H9 (cell line): ENCODE measurements around the gene GDPGP1. TPM values are rescaled to one million over a fixed set of nuclear protein-coding genes. Genes with fewer than 3 reads are reported as not detected.
A peak's percentile ranks its signal among the peaks of the same experiment; 100 is the strongest.

Source experiments
- DNase-seq: peaks from one replicate; pipeline ENCODE4 v3.0.0-alpha.2; 2017
- H2AFZ ChIP-seq: one replicate; pipeline ENCODE4 v1.6.1; 2013; ENCODE audit warnings: mild to moderate bottlenecking, low read length, control low read depth, moderate library complexity
- H2AK5ac ChIP-seq: 2 replicates; pipeline ENCODE4 v1.6.1; 2013; ENCODE audit warnings: low read length, control low read depth, mixed read lengths; ENCODE audit not compliant: insufficient read length
- H2BK120ac ChIP-seq: one replicate; pipeline ENCODE4 v1.6.1; 2013; ENCODE audit warnings: low read depth, mild to moderate bottlenecking, low read length, control low read depth, inconsistent platforms; ENCODE audit not compliant: poor library complexity, severe bottlenecking
- H2BK12ac ChIP-seq: 2 replicates; pipeline ENCODE4 v1.6.1; 2013; ENCODE audit warnings: low read length, control low read depth, mixed read lengths, low read depth; ENCODE audit not compliant: insufficient read length
- H2BK15ac ChIP-seq: 2 replicates; pipeline ENCODE4 v1.6.1; 2013; ENCODE audit warnings: low read depth, low read length, control low read depth
- H2BK20ac ChIP-seq: one replicate; pipeline ENCODE4 v1.6.1; 2013; ENCODE audit warnings: low read depth, mild to moderate bottlenecking, low read length, control low read depth, inconsistent platforms; ENCODE audit not compliant: poor library complexity, severe bottlenecking
- H2BK5ac ChIP-seq: 2 replicates; pipeline ENCODE4 v1.6.1; 2013; ENCODE audit warnings: low read length, control low read depth, mixed read lengths; ENCODE audit not compliant: insufficient read length
- H3K14ac ChIP-seq: 2 replicates; pipeline ENCODE4 v1.6.1; 2013; ENCODE audit warnings: low read length, control low read depth; ENCODE audit not compliant: insufficient read depth
- H3K18ac ChIP-seq: 2 replicates; pipeline ENCODE4 v1.6.1; 2013; ENCODE audit warnings: low read depth, mild to moderate bottlenecking, mixed read lengths, low read length, control low read depth; ENCODE audit not compliant: insufficient read length
- H3K23ac ChIP-seq: 2 replicates; pipeline ENCODE4 v1.6.1; 2013; ENCODE audit warnings: low read length, control low read depth, mixed read lengths, low read depth; ENCODE audit not compliant: insufficient read length
- H3K23me2 ChIP-seq: 2 replicates; pipeline ENCODE4 v1.6.1; 2013; ENCODE audit warnings: low read depth, mild to moderate bottlenecking, mixed read lengths, low read length, control low read depth; ENCODE audit not compliant: insufficient read length, poor library complexity, severe bottlenecking
- H3K27ac ChIP-seq: 2 replicates; pipeline ENCODE4 v1.5.1; 2013; ENCODE audit warnings: low read length, control low read depth, mixed read lengths, low read depth; ENCODE audit not compliant: insufficient read length
- H3K27me3 ChIP-seq: 2 replicates; pipeline ENCODE4 v1.6.1; 2013; ENCODE audit warnings: low read length, control low read depth, inconsistent platforms; ENCODE audit not compliant: insufficient read depth
- H3K4ac ChIP-seq: 2 replicates; pipeline ENCODE4 v1.6.1; 2013; ENCODE audit warnings: low read depth, mild to moderate bottlenecking, control low read depth, inconsistent platforms, low read length, moderate library complexity
- H3K4me1 ChIP-seq: 2 replicates; pipeline ENCODE4 v1.6.1; 2013; ENCODE audit warnings: low read length, control low read depth, inconsistent platforms; ENCODE audit not compliant: insufficient read depth
- H3K4me2 ChIP-seq: 2 replicates; pipeline ENCODE4 v1.6.1; 2013; ENCODE audit warnings: low read length, control low read depth, mixed read lengths; ENCODE audit not compliant: insufficient read length, insufficient read depth
- H3K56ac ChIP-seq: 2 replicates; pipeline ENCODE4 v1.6.1; 2013; ENCODE audit warnings: low read depth, mild to moderate bottlenecking, mixed read lengths, low read length, control low read depth; ENCODE audit not compliant: insufficient read length
- H3K79me1 ChIP-seq: 2 replicates; pipeline ENCODE4 v1.6.1; 2013; ENCODE audit warnings: low read depth, mild to moderate bottlenecking, moderate library complexity, low read length, control low read depth, inconsistent platforms; ENCODE audit not compliant: insufficient read depth, poor library complexity, severe bottlenecking
- H3K79me2 ChIP-seq: 2 replicates; pipeline ENCODE4 v1.6.1; 2013; ENCODE audit warnings: low read length, control low read depth, inconsistent platforms; ENCODE audit not compliant: insufficient read depth
- H3K9ac ChIP-seq: 2 replicates; pipeline ENCODE4 v1.6.1; 2013; ENCODE audit warnings: low read length, control low read depth, mixed read lengths; ENCODE audit not compliant: insufficient read length; ENCODE audit errors: extremely low read depth
- H3K9me3 ChIP-seq: one replicate; pipeline ENCODE4 v1.6.1; 2013; ENCODE audit warnings: low read depth, low read length, inconsistent platforms; ENCODE audit not compliant: control insufficient read depth
- H3T11ph ChIP-seq: one replicate; pipeline ENCODE4 v1.6.1; 2013; ENCODE audit warnings: mild to moderate bottlenecking, low read length, control low read depth, inconsistent platforms
- H4K20me1 ChIP-seq: one replicate; pipeline ENCODE4 v1.6.1; 2013; ENCODE audit not compliant: control insufficient read depth, insufficient read length, insufficient read depth
- H4K5ac ChIP-seq: 2 replicates; pipeline ENCODE4 v1.6.1; 2013; ENCODE audit warnings: low read depth, mild to moderate bottlenecking, mixed read lengths, low read length, control low read depth; ENCODE audit not compliant: insufficient read length
- H4K8ac ChIP-seq: replicated peaks from 2 replicates; pipeline ENCODE4 v1.6.1; 2013; ENCODE audit warnings: low read length, control low read depth, mixed read lengths, low read depth; ENCODE audit not compliant: insufficient read length
- H4K91ac ChIP-seq: 2 replicates; pipeline ENCODE4 v1.6.1; 2013; ENCODE audit warnings: low read depth, mild to moderate bottlenecking, moderate library complexity, mixed read lengths, low read length, control low read depth; ENCODE audit not compliant: insufficient read length
- H3K27ac Mint-ChIP-seq, 3 experiments: 2 replicates in 2 of 3; 3 replicates in 1 of 3; pipeline ENCODE4 v1.8.0; 2020 to 2021; ENCODE audit warnings: mixed read lengths in 3 of 3, mild to moderate bottlenecking in 1 of 3, moderate library complexity in 1 of 3
- H3K27me3 Mint-ChIP-seq: 2 replicates; pipeline ENCODE4 v1.8.0; 2021; ENCODE audit warnings: low read depth, mild to moderate bottlenecking, moderate library complexity, mixed read lengths
- H3K36me3 Mint-ChIP-seq, 3 experiments: 2 replicates in 2 of 3; 3 replicates in 1 of 3; pipeline ENCODE4 v1.8.0; 2020 to 2021; ENCODE audit warnings: low read depth in 3 of 3, mixed read lengths in 3 of 3; ENCODE audit not compliant: insufficient read depth in 1 of 3
- H3K4me1 Mint-ChIP-seq, 2 experiments: 2 replicates each; pipeline ENCODE4 v1.8.0; 2020; ENCODE audit warnings: mixed read lengths in 2 of 2
- H3K4me3 Mint-ChIP-seq, 2 experiments: 2 replicates in 1 of 2; 3 replicates in 1 of 2; pipeline ENCODE4 v1.8.0; 2020 to 2021; ENCODE audit warnings: mild to moderate bottlenecking in 2 of 2, mixed read lengths in 2 of 2, moderate library complexity in 1 of 2
- H3K9me3 Mint-ChIP-seq, 2 experiments: 2 replicates in 1 of 2; 3 replicates in 1 of 2; pipeline ENCODE4 v1.8.0; 2020; ENCODE audit warnings: mild to moderate bottlenecking in 2 of 2, mixed read lengths in 2 of 2, moderate library complexity in 1 of 2
- WGBS: extraction: QIAGEN DNeasy Blood & Tissue Kit; methylation state at CpG from one replicate; pipeline ENCODE4 v1.1.7; 2013; ENCODE audit warnings: missing lambda C conversion rate, low lambda C conversion rate, mixed read lengths; ENCODE audit not compliant: insufficient read length; ENCODE audit errors: extremely low coverage; 5-methylcytosine and 5-hydroxymethylcytosine counted together
- total RNA-seq: library from RNA; stranded (reverse); gene quantifications from 2 replicates; pipeline ENCODE4 v1.2.1, GENCODE V29; 2021
- TF ChIP-seq, protein P1 (sequence below): fragments of 200-600 bp; sonication (generic); conservative IDR thresholded peaks from 3 replicates; pipeline ENCODE4 v1.8.0; 2021; ENCODE audit warnings: antibody characterized with exemption, mild to moderate bottlenecking

Gene GDPGP1
- total RNA-seq, 1 experiment from 2014 or later, result 6.7 TPM

DNA sequence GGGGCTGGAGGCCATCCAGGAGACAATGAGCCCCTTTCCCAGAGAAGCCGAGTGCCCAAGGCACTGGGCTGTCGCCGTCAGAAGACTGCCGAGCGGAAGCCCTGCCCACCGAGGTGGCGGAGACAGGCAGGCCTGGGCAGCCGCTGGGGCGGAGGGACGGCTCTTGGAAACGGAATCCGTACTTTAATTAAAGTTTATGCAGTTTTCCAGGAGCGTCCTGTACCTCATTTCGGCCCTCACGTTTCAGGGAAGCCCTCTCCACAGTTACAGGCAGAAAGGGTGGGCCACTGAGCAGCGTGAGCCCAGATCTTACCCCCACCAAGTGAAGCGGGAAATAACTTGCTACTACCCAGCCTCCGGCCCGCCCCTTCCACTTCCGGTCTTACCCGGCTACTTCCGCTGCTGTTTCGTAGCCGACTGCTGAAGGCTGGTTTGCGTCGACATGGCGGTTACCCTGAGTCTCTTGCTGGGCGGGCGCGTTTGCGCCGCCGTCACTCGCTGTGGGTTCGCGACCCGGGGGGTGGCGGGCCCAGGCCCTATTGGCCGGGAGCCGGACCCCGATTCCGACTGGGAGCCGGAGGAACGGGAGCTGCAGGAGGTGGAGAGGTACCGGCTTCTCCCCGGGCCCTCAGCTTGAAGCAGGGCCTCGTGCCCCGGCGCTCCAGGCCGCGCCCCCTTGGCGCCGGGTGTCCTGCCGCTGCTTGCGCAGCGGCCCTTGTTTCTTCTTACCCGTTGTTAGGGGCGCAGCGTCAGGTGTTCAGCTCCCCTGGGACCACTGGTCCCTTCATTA, 31.5 kb downstream of the GDPGP1 start, which contains the start of gene NGRN:
NGRN (plus strand) TSS at position 402 of the 790 bp plus-strand sequence; CDS start at position 443, 41 bp downstream.
- peak within 1 kb of the TSS; percentile 88 for H3K18ac ChIP-seq
- peak within 1 kb of the TSS; percentile 24 for H3T11ph ChIP-seq
- no peak within 1 kb of the TSS for H4K91ac ChIP-seq
- Mint-ChIP-seq H3K27me3 (no peaks in the 10 kb centered on the region; the same call in 1 of the 2 replicates), H3K36me3 (peaks cover 17 to 29% (median 28%) of the 10 kb centered on the region in 3 experiments; a peak in 6 of 7 replicates), H3K27ac (peak within 1 kb of the TSS; percentile 96 to 99 (median 98)), H3K4me3 (peak within 1 kb of the TSS; percentile 95 to 96), H3K9me3 (no peaks in the 10 kb centered on the region), H3K4me1 (peaks cover 30 to 37% of the 10 kb centered on the region in 2 experiments)
- H3K56ac ChIP-seq, result no peak within 1 kb of the TSS
- no peak within 1 kb of the TSS for H2BK12ac ChIP-seq
- H2AK5ac ChIP-seq, result no peak within 1 kb of the TSS
- no peaks in the 10 kb centered on the region for H4K20me1 ChIP-seq
- no peaks in the 10 kb centered on the region; the same call in 1 of the 2 replicates for H3K27me3 ChIP-seq
- H3K23me2 ChIP-seq, result peaks cover 8% of the 10 kb centered on the region
- H3K9ac ChIP-seq, result peak within 1 kb of the TSS; percentile 90
- H2BK5ac ChIP-seq, result peak within 1 kb of the TSS; percentile 93
- no peaks in the 10 kb centered on the region; the same call in 1 of the 2 replicates for H3K4me1 ChIP-seq
- TF ChIP-seq, protein P1, sequence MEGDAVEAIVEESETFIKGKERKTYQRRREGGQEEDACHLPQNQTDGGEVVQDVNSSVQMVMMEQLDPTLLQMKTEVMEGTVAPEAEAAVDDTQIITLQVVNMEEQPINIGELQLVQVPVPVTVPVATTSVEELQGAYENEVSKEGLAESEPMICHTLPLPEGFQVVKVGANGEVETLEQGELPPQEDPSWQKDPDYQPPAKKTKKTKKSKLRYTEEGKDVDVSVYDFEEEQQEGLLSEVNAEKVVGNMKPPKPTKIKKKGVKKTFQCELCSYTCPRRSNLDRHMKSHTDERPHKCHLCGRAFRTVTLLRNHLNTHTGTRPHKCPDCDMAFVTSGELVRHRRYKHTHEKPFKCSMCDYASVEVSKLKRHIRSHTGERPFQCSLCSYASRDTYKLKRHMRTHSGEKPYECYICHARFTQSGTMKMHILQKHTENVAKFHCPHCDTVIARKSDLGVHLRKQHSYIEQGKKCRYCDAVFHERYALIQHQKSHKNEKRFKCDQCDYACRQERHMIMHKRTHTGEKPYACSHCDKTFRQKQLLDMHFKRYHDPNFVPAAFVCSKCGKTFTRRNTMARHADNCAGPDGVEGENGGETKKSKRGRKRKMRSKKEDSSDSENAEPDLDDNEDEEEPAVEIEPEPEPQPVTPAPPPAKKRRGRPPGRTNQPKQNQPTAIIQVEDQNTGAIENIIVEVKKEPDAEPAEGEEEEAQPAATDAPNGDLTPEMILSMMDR, result no peak
- peak within 1 kb of the TSS; percentile 50 for H2AFZ ChIP-seq
- H4K5ac ChIP-seq, result peak within 1 kb of the TSS; percentile 87
- H3K4me2 ChIP-seq, result peak within 1 kb of the TSS; percentile 96
- H3K4ac ChIP-seq, result peak within 1 kb of the TSS; percentile 38; the same call in 1 of the 2 replicates
- H3K9me3 ChIP-seq, result no peaks in the 10 kb centered on the region
- H3K23ac ChIP-seq, result no peak within 1 kb of the TSS
- peak within 1 kb of the TSS; percentile 92 for H2BK120ac ChIP-seq
- no peak within 1 kb of the TSS for H2BK20ac ChIP-seq
- H4K8ac ChIP-seq, result no peak within 1 kb of the TSS
- peaks cover 9% of the 10 kb centered on the region; the same call in 1 of the 2 replicates for H3K79me2 ChIP-seq
- no peak within 1 kb of the TSS for H2BK15ac ChIP-seq
- DNase-seq, result peak; percentile 87
- no CpG with 5 or more reads among the region's 59 CpGs for WGBS
- no peaks in the 10 kb centered on the region for H3K79me1 ChIP-seq
- H3K14ac ChIP-seq, result peak within 1 kb of the TSS; percentile 92
- peak within 1 kb of the TSS; percentile 71 for H3K27ac ChIP-seq
